Testis (tissue), 5 donors: ENCODE data around the gene SERTM2. TPM values are rescaled to one million over a fixed set of nuclear protein-coding genes. Genes with fewer than 3 reads are reported as not detected.
A peak's percentile ranks its signal among the peaks of the same experiment; 100 is the strongest.

Source experiments
- DNase-seq: peaks from one replicate; pipeline ENCODE4 v3.0.0-alpha.2; 2019
- H3K27ac ChIP-seq, 2 donors: fragments of 200-600 bp; sonication (generic); one replicate each; pipeline ENCODE4 v1.5.1; 2019
- H3K27me3 ChIP-seq: fragments of 200-600 bp; sonication (generic); one replicate; pipeline ENCODE4 v1.5.1; 2019
- H3K36me3 ChIP-seq: fragments of 200-600 bp; sonication (generic); one replicate; pipeline ENCODE4 v1.5.1; 2017; ENCODE audit warnings: low read depth; ENCODE audit errors: missing control alignments
- H3K4me1 ChIP-seq: fragments of 200-600 bp; sonication (generic); one replicate; pipeline ENCODE4 v1.5.1; 2019
- H3K4me3 ChIP-seq, 2 donors: fragments of 200-600 bp; sonication (generic); one replicate each; pipeline ENCODE4 v1.5.1; 2017 to 2019
- H3K9me3 ChIP-seq: fragments of 200-600 bp; sonication (generic); one replicate; pipeline ENCODE4 v1.5.1; 2017
- POLR2A ChIP-seq: fragments of 450-650 bp; IDR thresholded peaks from one replicate; pipeline ENCODE4 v1.6.1; 2017; ENCODE audit warnings: antibody characterized with exemption, mild to moderate bottlenecking, moderate library complexity
- WGBS, 2 donors: methylation state at CpG; one replicate each; pipeline ENCODE4 v1.1.5; 2018; 5-methylcytosine and 5-hydroxymethylcytosine counted together
- intact Hi-C: fragments of 100-400 bp; cut with DNase I; formaldehyde crosslinking; loops from one replicate; pipeline ENCODE4 v1.15.1; 2023; ENCODE audit warnings: low total_unique reads
- long read RNA-seq, 2 donors: transcript quantifications; one replicate each; lab custom pipeline, GENCODE V29; 2026
- polyA plus RNA-seq: library from polyadenylated mRNA; stranded (reverse); fragments of 350-450 nt; fragmentation: Illumina TruSeq; extraction: RNeasy Lipid Tissue Mini Kit (QIAGEN cat#74804); gene quantifications from one replicate; pipeline ENCODE4 v1.2.3, GENCODE V29; 2014; ENCODE audit warnings: low read depth, low replicate concordance; ENCODE audit not compliant: insufficient read depth
- total RNA-seq, 2 donors: library from RNA; depleted of rRNA; stranded (reverse); fragments of >200 nt; gene quantifications; one replicate each; pipeline ENCODE4 v1.2.3, GENCODE V29; 2016
- TF ChIP-seq, protein P1 (sequence below), 3 experiments: fragments of 450-650 bp in 2 of 3; fragments of 200-600 bp in 1 of 3; sonication (generic) in 1 of 3; IDR thresholded peaks; one replicate each; pipeline ENCODE4 v1.5.1; 2016 to 2019; ENCODE audit warnings: antibody characterized with exemption in 3 of 3, mild to moderate bottlenecking in 2 of 3, moderate library complexity in 1 of 3

Gene SERTM2
- under 1 TPM in 1 of 2 donors, not detected in 1; 0.06 TPM for total RNA-seq
- 2.3 TPM for polyA plus RNA-seq
- long read RNA-seq, donor 1: 0 reads
- long read RNA-seq, donor 2: 0 reads

DNA sequence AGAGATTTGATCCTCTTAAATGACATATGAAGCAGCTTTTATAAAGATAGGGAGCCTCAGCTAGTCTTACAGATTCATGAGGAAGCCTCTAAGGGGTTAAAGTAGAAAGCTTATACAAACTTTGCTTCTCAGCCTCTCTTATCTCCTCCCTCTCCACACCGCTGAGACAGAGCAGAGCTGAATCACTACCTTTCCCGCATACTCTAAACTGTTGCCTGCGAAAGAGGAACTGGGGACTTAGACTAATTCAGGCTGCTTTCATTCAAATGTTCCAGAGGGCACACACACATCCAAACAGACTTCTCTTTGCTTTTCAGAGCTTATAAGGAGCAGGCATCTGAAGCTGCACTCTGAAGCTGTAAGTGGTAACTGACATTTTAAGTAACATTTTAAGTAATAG is at the start of gene SERTM2:
Gene SERTM2 (plus strand): TSS at position 169 of the 400 bp plus-strand sequence. CDS start 7,213 bp downstream, outside the sequence.
- no peak for DNase-seq
- WGBS, 2 donors: 6 to 23% methylated on average over 3 of the region's 3 CpGs

DNA sequence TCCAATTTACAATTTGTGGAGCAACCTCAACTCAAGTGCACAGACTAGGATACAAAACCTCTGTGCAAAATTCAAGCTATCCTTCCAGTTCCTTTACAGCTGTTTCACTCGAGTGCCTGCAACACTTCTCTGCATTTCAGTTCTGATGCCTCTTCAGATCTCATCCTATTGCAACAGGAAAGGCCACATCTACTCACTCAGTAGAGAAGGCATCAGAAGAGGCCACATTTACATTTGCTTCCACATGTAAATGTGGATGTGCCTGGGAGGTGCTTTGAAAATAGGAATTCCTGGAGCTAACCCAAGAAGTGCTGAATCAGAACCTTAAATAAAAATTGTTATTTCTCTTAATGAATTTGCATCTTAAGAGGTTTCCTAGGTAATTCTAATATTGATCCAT is 45.8 kb upstream of the SERTM2 start:
- DNase-seq: no peak
- WGBS, 2 donors: 60% methylated on average over 1 of the region's 1 CpG
- Histone ChIP-seq H3K9me3 (no peaks in the 10 kb centered on the region), H3K27me3 (no peaks in the 10 kb centered on the region), H3K36me3 (no peaks in the 10 kb centered on the region), H3K27ac (no peak overlapping the region), H3K4me1 (no peaks in the 10 kb centered on the region), H3K4me3 (no peak overlapping the region)
- TF ChIP-seq, protein P1, sequence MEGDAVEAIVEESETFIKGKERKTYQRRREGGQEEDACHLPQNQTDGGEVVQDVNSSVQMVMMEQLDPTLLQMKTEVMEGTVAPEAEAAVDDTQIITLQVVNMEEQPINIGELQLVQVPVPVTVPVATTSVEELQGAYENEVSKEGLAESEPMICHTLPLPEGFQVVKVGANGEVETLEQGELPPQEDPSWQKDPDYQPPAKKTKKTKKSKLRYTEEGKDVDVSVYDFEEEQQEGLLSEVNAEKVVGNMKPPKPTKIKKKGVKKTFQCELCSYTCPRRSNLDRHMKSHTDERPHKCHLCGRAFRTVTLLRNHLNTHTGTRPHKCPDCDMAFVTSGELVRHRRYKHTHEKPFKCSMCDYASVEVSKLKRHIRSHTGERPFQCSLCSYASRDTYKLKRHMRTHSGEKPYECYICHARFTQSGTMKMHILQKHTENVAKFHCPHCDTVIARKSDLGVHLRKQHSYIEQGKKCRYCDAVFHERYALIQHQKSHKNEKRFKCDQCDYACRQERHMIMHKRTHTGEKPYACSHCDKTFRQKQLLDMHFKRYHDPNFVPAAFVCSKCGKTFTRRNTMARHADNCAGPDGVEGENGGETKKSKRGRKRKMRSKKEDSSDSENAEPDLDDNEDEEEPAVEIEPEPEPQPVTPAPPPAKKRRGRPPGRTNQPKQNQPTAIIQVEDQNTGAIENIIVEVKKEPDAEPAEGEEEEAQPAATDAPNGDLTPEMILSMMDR (IDR thresholded peaks at IDR 0.05): no peak
- TF ChIP-seq POLR2A: no peak
- intact Hi-C loops: no loop called here

More for the DNA sequence above, at the start of gene SERTM2:
- no peaks in the 10 kb centered on the region for H3K27me3 ChIP-seq
- no peak within 1 kb of the TSS for H3K4me3 ChIP-seq
- H3K27ac ChIP-seq: no peak within 1 kb of the TSS
- H3K36me3 ChIP-seq: no peaks in the 10 kb centered on the region
- H3K4me1 ChIP-seq: no peaks in the 10 kb centered on the region
- no peak for TF ChIP-seq POLR2A
- TF ChIP-seq, protein P1 (IDR thresholded peaks at IDR 0.05): no peak
- no peaks in the 10 kb centered on the region for H3K9me3 ChIP-seq
- intact Hi-C loops: no loop called here

DNA sequence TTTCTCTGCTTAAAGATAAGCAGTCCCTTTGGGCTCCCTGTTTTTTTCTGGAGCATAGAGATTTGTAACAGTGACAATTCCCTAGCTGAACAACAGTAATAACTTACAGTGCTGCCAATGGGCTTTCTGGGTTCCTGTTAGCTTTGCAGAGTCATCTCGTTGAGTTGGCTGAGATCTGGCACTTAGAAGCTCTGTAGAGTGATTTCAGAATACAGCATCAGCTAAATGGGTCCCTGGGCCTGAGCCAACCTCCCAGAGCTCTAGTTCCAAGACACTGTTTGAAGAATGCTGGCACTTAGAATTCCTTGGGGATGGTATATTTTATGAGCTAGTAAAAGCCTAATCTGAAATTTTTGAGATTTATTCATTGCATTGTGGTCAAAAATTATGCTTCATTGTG is 43.5 kb upstream of the SERTM2 start:
- WGBS, 2 donors: 27% methylated on average over 1 of the region's 1 CpG; no CpG with 5 or more reads in 1 of the 2 donors
- TF ChIP-seq POLR2A: no peak

DNA sequence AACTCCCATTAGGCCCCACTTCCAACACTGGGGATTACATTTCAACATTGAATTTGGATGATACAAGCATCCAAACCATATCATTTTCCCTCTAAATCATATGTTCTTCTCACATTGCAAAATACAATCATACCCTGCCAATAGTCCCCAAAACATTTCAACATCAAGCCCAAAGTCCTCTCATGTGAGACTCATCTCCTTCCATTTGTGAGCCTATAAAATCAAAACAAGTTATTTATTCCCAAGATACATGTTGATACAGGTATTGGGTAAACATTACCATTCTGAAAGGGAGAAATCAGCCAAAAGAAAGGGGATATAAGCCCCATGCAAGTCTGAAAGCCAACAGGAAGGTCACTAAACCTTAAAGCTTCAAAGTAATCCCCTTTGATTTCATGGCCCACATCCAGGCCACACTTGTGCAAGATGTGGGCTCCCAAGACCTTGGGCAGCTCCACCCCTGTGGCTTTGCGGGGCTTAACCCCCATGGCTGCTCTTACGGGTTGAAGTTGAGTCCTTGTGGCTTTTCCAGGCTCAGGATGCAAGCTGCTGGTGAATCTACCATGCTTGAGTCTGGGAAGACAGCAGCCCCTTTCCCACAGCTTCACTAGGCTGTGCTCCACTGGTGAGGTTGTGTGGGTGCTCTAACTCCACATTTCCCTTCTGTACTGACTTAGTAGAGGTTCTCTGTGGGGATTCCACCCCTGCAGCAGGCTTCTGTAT is 40.6 kb upstream of the SERTM2 start:
- TF ChIP-seq, protein P1 (IDR thresholded peaks at IDR 0.05): no peak
- TF ChIP-seq POLR2A: no peak
- Histone ChIP-seq H3K36me3 (no peaks in the 10 kb centered on the region), H3K9me3 (no peaks in the 10 kb centered on the region), H3K4me1 (no peaks in the 10 kb centered on the region), H3K4me3 (no peak overlapping the region), H3K27me3 (no peaks in the 10 kb centered on the region), H3K27ac (no peak overlapping the region)
- 100% methylated on average over 2 of the region's 2 CpGs; no CpG with 5 or more reads in 1 of the 2 donors for WGBS, 2 donors
- DNase-seq: no peak
- intact Hi-C loops: no loop called here

More for the DNA sequence above, 43.5 kb upstream of the SERTM2 start:
- Histone ChIP-seq H3K9me3 (no peaks in the 10 kb centered on the region), H3K4me1 (no peaks in the 10 kb centered on the region), H3K36me3 (no peaks in the 10 kb centered on the region), H3K4me3 (no peak overlapping the region), H3K27me3 (no peaks in the 10 kb centered on the region), H3K27ac (no peak overlapping the region)
- intact Hi-C loops: no loop called here
- DNase-seq: peak; percentile 21

DNA sequence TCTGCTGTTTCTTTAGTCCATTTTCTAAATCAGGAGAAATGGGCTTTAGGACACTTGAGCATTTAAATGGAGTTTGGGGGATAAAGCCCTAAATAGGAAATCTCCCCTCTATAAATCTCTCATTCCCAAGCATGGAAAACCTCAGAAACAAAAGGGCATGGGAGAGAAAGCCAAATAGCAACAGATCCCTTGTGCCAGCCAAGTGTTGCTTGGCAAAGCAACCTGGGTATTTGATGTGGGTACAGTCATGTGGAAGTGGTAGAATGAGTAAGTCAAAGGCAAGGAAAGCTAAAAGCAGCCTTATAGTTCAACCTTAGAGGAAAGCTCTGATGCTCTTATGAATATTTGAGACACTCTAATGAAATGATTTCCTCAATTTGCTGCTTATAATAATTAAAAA is 29.5 kb upstream of the SERTM2 start:
- no peak for TF ChIP-seq POLR2A
- TF ChIP-seq, protein P1 (IDR thresholded peaks at IDR 0.05): no peak
- no peaks in the 10 kb centered on the region for H3K9me3 ChIP-seq
- no peak for DNase-seq
- H3K27me3 ChIP-seq: no peaks in the 10 kb centered on the region
- no peaks in the 10 kb centered on the region for H3K4me1 ChIP-seq
- intact Hi-C loops: no loop called here
- no peaks in the 10 kb centered on the region for H3K36me3 ChIP-seq
- no peak overlapping the region for H3K4me3 ChIP-seq
- no peak overlapping the region for H3K27ac ChIP-seq
